ENCODE measurements around the gene PARD3.

The PARD3 gene

DNA sequence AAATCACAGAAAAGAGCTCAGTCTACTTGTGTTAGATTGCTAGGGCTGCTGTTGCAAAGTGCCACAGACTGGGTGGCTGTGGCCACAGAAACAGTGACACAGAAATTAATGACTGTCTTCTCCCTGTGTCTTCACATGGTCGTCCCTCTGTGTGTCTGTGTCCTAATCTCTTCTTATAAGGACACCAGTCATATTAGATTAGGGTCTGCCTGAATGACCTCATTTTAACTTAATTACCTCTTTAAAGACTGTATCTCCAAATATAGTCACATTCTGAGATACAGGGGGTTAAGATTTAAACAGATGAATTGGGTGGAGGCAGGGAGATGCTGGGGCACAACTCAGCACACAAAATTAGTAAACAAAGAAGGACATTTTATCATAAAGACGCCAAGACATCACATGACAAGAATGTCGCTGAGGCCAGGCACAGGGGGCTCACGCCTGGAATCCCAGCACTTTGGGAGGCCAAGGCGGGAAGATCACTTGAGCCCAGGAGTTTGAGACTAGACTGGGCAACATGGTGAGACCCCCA lies 23.3 kb upstream of the PARD3 start:
- DNase-seq (ENCODE audit: low spot score in 2 of 2), result no peak

DNA sequence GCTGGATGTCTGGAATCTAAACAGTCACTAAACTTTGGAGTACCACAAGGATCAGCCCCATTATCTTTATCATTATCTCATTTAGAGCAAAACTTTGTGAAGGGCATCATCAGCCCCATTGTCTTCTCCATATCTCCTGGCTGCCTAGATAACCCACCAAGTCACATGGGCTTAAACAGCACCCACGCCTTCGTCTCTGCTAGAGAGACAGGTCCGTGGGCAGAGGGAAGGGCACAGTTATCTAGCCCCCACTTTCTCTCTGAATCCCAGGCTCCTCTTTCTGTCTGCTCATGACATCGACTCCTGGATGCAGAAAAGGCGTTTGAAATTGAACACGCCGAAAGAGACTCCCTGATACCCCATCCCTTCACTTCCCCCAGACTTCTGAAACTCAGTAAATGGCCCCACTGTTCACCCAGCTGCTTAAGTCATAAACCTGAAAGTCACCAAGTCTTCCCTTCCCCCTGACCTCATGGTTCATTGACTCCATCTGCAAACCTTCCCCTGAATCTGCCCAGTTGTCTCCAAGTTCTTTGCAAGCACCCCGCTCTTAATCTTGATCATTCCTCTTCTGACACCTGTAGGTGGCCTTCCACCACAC lies 20.9 kb upstream of the PARD3 start:
- Mint-ChIP-seq H3K4me1 (no peaks in the 10 kb centered on the region), H3K9me3 (peaks cover 5% of the 10 kb centered on the region), H3K36me3 (peaks cover 1% of the 10 kb centered on the region), H3K27ac (no peak overlapping the region), H3K4me3 (no peak overlapping the region), H3K27me3 (no peaks in the 10 kb centered on the region)
- ATAC-seq (ENCODE audit: low read depth) (no peak), DNase-seq (ENCODE audit: low spot score in 2 of 2) (no peak)

More for the DNA sequence above, 23.3 kb upstream of the PARD3 start:
- H3K36me3 Mint-ChIP-seq, result peaks cover 1% of the 10 kb centered on the region
- no peaks in the 10 kb centered on the region for H3K4me1 Mint-ChIP-seq
- H3K4me3 Mint-ChIP-seq, result no peak overlapping the region
- no peaks in the 10 kb centered on the region for H3K27me3 Mint-ChIP-seq
- no peak overlapping the region for H3K27ac Mint-ChIP-seq
- no peak for ATAC-seq (ENCODE audit: low read depth)
- H3K9me3 Mint-ChIP-seq, result peaks cover 3% of the 10 kb centered on the region

- ATAC-seq (ENCODE audit: low read depth), result no peak
- Mint-ChIP-seq H3K4me1 (no peaks in the 10 kb centered on the region), H3K4me3 (no peak overlapping the region), H3K27me3 (no peaks in the 10 kb centered on the region), H3K27ac (no peak overlapping the region), H3K36me3 (peaks cover 1% of the 10 kb centered on the region), H3K9me3 (peaks cover 5% of the 10 kb centered on the region)
- no peak for DNase-seq (ENCODE audit: low spot score in 2 of 2)
Observed at GRCh38 chr10:34834274-34834673, 19.2 kb upstream of the PARD3 start.

GRCh38 chr10:34830217-34830822 lies 15.2 kb upstream of the PARD3 start:
- peaks cover 2% of the 10 kb centered on the region for H3K9me3 Mint-ChIP-seq
- peaks cover 2% of the 10 kb centered on the region for H3K27me3 Mint-ChIP-seq
- no peaks in the 10 kb centered on the region for H3K36me3 Mint-ChIP-seq
- ATAC-seq (ENCODE audit: low read depth) (no peak), DNase-seq (ENCODE audit: low spot score in 2 of 2) (no peak)
- H3K27ac Mint-ChIP-seq, result no peak overlapping the region
- no peaks in the 10 kb centered on the region for H3K4me1 Mint-ChIP-seq
- no peak overlapping the region for H3K4me3 Mint-ChIP-seq

- Mint-ChIP-seq H3K9me3 (no peaks in the 10 kb centered on the region), H3K4me3 (no peak overlapping the region), H3K36me3 (no peaks in the 10 kb centered on the region), H3K27ac (no peak overlapping the region), H3K27me3 (peaks cover 9% of the 10 kb centered on the region), H3K4me1 (no peaks in the 10 kb centered on the region)
- ATAC-seq (ENCODE audit: low read depth), result no peak
- DNase-seq (ENCODE audit: low spot score in 2 of 2), result no peak
Observed at GRCh38 chr10:34826857-34827766, 12.0 kb upstream of the PARD3 start.

DNA sequence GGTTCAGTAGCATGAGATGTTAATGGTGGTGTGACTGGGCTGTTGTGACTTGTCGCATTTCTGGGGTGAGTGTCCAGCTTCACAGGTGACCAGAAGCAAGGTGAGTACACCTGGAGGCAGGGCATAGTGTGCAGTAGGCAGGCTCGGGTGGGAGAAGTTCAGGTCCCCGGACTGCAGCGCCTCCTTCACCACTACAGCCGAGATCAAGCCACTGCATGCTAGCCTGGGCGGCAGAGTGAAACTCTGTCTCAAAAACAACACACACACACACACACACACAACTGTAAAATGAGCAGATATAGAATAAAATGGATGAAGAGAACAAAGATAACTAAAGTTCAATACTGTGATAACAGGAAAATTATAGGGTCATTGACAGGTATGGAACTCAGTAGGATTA lies 11.1 kb upstream of the PARD3 start:
- no peaks in the 10 kb centered on the region for H3K9me3 Mint-ChIP-seq
- no peaks in the 10 kb centered on the region for H3K36me3 Mint-ChIP-seq
- H3K27ac Mint-ChIP-seq, result no peak overlapping the region
- no peak for DNase-seq (ENCODE audit: low spot score in 2 of 2)
- peaks cover 9% of the 10 kb centered on the region for H3K27me3 Mint-ChIP-seq
- H3K4me3 Mint-ChIP-seq, result no peak overlapping the region
- H3K4me1 Mint-ChIP-seq, result no peaks in the 10 kb centered on the region
- ATAC-seq (ENCODE audit: low read depth), result no peak

DNA sequence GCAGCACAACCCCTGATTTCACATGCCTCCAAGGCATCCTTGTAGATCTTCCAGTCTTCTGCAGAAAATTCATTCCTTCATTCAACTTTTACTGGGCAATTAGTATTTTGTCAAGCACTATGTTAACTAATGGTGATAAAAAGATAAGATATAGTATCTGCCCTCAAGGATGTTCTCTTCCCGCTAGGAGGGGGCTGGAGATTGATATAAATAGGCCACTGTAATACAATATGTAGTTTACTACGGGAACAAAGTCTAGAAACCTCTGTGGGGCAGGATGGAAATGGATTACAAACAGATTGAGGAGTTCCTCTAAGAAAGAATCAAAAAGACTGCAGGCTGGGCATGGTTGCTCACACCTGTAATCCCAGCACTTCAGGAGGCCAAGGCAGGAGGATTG lies 10.3 kb upstream of the PARD3 start:
- DNase-seq (ENCODE audit: low spot score in 2 of 2) (no peak), ATAC-seq (ENCODE audit: low read depth) (no peak)
- no peaks in the 10 kb centered on the region for H3K9me3 Mint-ChIP-seq
- no peaks in the 10 kb centered on the region for H3K4me1 Mint-ChIP-seq
- H3K27me3 Mint-ChIP-seq, result peaks cover 9% of the 10 kb centered on the region
- H3K36me3 Mint-ChIP-seq, result no peaks in the 10 kb centered on the region
- H3K4me3 Mint-ChIP-seq, result no peak overlapping the region
- no peak overlapping the region for H3K27ac Mint-ChIP-seq

DNA sequence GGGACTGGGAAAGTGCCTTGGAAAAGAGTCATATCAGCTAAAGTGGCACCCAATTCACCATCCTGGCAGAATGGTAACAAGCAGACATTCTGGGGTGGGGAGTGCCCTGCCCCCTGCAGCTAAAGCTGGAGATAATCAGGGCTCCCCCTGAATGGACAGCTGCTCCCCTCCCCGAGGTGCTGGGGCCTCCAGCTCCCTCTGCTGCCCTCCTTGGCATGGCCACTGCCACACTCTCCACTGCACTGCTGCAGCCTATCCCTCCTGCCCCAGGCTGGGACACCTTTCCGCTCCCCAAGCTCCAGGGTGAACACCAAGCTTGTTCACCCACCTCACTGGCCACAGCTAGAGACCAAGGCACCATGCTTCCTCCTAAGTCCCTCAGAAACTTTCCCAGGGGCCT lies 9.8 kb upstream of the PARD3 start:
- Mint-ChIP-seq H3K4me1 (no peaks in the 10 kb centered on the region), H3K27me3 (peaks cover 9% of the 10 kb centered on the region), H3K27ac (no peak overlapping the region), H3K4me3 (no peak overlapping the region), H3K9me3 (no peaks in the 10 kb centered on the region), H3K36me3 (no peaks in the 10 kb centered on the region)
- ATAC-seq (ENCODE audit: low read depth) (no peak), DNase-seq (ENCODE audit: low spot score in 2 of 2) (no peak)

- DNase-seq (ENCODE audit: low spot score in 2 of 2), result no peak
- Mint-ChIP-seq H3K4me1 (no peaks in the 10 kb centered on the region), H3K27me3 (peaks cover 12% of the 10 kb centered on the region), H3K4me3 (no peak overlapping the region), H3K27ac (no peak overlapping the region), H3K9me3 (no peaks in the 10 kb centered on the region), H3K36me3 (no peaks in the 10 kb centered on the region)
- no peak for ATAC-seq (ENCODE audit: low read depth)
Observed at GRCh38 chr10:34821587-34822585, 6.8 kb upstream of the PARD3 start.

- Mint-ChIP-seq H3K4me1 (peaks cover 2% of the 10 kb centered on the region), H3K27me3 (peaks cover 13% of the 10 kb centered on the region), H3K36me3 (no peaks in the 10 kb centered on the region), H3K4me3 (no peak overlapping the region), H3K27ac (no peak overlapping the region), H3K9me3 (no peaks in the 10 kb centered on the region)
- ATAC-seq (ENCODE audit: low read depth) (no peak), DNase-seq (ENCODE audit: low spot score in 2 of 2) (no peak)
Observed at GRCh38 chr10:34817586-34817985, 2.5 kb upstream of the PARD3 start.

- ATAC-seq (ENCODE audit: low read depth) (no peak), DNase-seq (ENCODE audit: low spot score in 2 of 2) (no peak)
- H3K27me3 Mint-ChIP-seq, result peaks cover 15% of the 10 kb centered on the region
- H3K4me1 Mint-ChIP-seq, result peaks cover 2% of the 10 kb centered on the region
- no peak overlapping the region for H3K4me3 Mint-ChIP-seq
- H3K36me3 Mint-ChIP-seq, result no peaks in the 10 kb centered on the region
- no peak overlapping the region for H3K27ac Mint-ChIP-seq
- H3K9me3 Mint-ChIP-seq, result no peaks in the 10 kb centered on the region
Observed at GRCh38 chr10:34817054-34817453, 2.0 kb upstream of the PARD3 start.

DNA sequence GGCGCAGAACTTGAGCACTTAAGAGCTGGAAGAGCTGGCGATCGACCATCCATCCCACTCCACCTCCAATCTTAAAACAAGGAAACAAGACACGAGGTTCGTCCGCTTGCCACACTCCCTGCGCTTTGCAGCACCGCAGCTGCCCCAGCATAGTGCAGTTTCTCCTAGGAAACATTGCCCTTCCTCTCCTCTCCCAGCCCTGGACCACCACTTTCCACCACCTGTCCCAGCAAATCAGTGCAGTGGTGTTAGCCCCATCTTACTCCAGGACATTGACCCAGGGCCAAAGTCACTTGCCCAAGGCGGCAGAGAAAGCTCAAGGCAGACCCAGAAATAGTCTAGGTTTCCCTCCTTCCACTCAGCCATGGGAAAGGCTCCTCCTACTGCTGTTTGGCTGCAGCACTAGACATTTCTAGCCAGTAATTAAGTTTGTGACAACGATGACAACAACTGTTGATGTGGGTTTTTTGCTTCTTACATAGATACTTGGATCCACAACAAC lies 1.5 kb upstream of the PARD3 start:
- peak overlapping the region; percentile 30 for H3K4me3 Mint-ChIP-seq
- no peaks in the 10 kb centered on the region for H3K9me3 Mint-ChIP-seq
- no peaks in the 10 kb centered on the region for H3K36me3 Mint-ChIP-seq
- no peak overlapping the region for H3K27ac Mint-ChIP-seq
- H3K27me3 Mint-ChIP-seq, result peaks cover 15% of the 10 kb centered on the region
- H3K4me1 Mint-ChIP-seq, result peaks cover 2% of the 10 kb centered on the region
- ATAC-seq (ENCODE audit: low read depth), result no peak
- DNase-seq (ENCODE audit: low spot score in 2 of 2), result no peak

DNA sequence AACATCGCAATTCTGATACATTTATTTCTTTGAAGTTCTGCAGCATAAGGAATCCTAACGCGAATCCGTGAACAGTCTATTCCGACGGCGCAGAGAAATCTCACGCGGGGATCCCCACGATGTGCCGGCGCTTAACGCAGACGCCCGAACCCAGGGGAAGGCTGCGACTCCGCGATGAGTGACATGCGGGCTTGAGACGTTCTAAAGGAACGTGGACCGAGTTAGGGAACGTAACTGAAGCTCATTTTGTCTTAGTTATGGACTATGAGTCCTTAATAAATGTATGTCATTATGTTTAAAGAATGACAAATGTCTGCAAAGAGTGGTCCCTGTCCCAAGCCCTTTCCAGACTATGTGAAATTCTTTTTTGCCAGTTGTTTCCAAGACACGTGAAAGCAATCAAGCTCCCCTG lies 995 bp upstream of the PARD3 start:
- H3K4me1 Mint-ChIP-seq, result peaks cover 2% of the 10 kb centered on the region
- H3K27ac Mint-ChIP-seq, result no peak overlapping the region
- ATAC-seq (ENCODE audit: low read depth) (no peak), DNase-seq (ENCODE audit: low spot score in 2 of 2) (no peak)
- H3K9me3 Mint-ChIP-seq, result no peaks in the 10 kb centered on the region
- H3K4me3 Mint-ChIP-seq, result peak overlapping the region; percentile 57
- peaks cover 18% of the 10 kb centered on the region for H3K27me3 Mint-ChIP-seq
- H3K36me3 Mint-ChIP-seq, result no peaks in the 10 kb centered on the region
